GM23248 (cell line): ENCODE measurements around the gene KIF3A.
"Not testable (repeated sequence)": the region's sequence is repeated elsewhere in the genome, so short reads cannot be mapped to it uniquely, and the experiment has no call there.

Experiments
- EZH2 ChIP-seq: fragments of 200-600 bp; sonication (generic); IDR thresholded peaks from 2 replicates; pipeline ENCODE4 v1.6.1; 2018; ENCODE audit warnings: antibody characterized with exemption, mild to moderate bottlenecking; ENCODE audit not compliant: insufficient read depth, poor library complexity, severe bottlenecking
- EZH2phosphoT487 ChIP-seq: fragments of 200-600 bp; sonication (generic); IDR thresholded peaks from 2 replicates; pipeline ENCODE4 v1.6.1; 2018; ENCODE audit warnings: antibody characterized with exemption, moderate library complexity, mild to moderate bottlenecking, low read depth; ENCODE audit not compliant: insufficient read depth

GRCh38 chr5:132691755-132692631, 45.4 kb downstream of the KIF3A start:
- not testable (repeated sequence) for TF ChIP-seq EZH2, EZH2phosphoT487
